Activated T-cell treated with anti-CD3 and anti-CD28 coated beads, Interleukin-2, amount 50 U/mL, for 48 hours (primary cell): Measurements from ENCODE around the gene CYP39A1.

Source experiments
- DNase-seq, 2 experiments: peaks; one replicate each; pipeline ENCODE4 v3.0.0-alpha.2; 2020

The CYP39A1 gene, protein sequence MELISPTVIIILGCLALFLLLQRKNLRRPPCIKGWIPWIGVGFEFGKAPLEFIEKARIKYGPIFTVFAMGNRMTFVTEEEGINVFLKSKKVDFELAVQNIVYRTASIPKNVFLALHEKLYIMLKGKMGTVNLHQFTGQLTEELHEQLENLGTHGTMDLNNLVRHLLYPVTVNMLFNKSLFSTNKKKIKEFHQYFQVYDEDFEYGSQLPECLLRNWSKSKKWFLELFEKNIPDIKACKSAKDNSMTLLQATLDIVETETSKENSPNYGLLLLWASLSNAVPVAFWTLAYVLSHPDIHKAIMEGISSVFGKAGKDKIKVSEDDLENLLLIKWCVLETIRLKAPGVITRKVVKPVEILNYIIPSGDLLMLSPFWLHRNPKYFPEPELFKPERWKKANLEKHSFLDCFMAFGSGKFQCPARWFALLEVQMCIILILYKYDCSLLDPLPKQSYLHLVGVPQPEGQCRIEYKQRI

GRCh38 chr6:46652603-46653438 is at the start of gene CYP39A1, which contains the start of gene SLC25A27:
TSS of gene CYP39A1 (minus strand) at chr6:46652818. CDS start at chr6:46652582, 236 bp downstream.
TSS of gene SLC25A27 (plus strand) at chr6:46652975. CDS start at chr6:46653193, 218 bp downstream.
- peak; percentile 84 to 88 for DNase-seq

DNA sequence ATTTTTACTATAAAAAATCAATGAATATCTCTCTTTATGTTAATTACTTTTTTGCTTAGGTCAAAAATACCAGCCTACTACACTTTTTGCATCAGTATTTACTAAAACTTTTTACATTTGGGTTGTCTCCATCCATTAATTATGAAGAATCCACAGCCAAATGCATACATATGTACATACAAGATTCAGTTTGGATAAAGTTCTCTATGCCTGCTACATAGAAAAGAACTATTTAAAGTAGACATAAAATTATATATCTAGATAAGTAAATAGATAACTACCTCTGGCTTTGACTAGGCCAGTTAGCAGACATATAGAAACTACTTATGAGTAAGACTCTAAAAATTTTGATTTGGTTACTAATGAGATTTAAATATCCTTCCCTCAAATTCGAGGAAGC is 47.4 kb upstream of the CYP39A1 start:
- no peak for DNase-seq

GRCh38 chr6:46690911-46691451 is 38.4 kb upstream of the CYP39A1 start:
- no peak for DNase-seq

- DNase-seq = no peak
These were observed 37.6 kb upstream of the CYP39A1 start for GRCh38 chr6:46690141-46690755.

DNA sequence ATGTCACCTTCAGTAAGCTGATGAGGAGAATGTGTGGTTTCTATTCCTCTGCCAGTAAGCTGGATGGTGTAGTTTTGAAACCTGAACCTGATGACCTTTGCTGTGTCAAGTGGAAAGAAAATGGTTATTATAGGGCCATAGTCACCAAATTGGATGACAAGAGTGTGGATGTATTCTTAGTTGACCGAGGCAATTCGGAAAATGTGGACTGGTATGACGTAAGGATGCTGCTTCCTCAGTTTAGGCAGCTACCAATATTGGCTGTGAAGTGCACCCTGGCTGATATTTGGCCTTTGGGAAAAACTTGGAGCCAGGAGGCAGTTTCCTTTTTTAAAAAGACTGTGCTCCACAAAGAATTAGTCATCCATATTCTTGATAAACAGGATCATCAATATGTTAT is 37.0 kb upstream of the CYP39A1 start:
- no peak for DNase-seq

DNA sequence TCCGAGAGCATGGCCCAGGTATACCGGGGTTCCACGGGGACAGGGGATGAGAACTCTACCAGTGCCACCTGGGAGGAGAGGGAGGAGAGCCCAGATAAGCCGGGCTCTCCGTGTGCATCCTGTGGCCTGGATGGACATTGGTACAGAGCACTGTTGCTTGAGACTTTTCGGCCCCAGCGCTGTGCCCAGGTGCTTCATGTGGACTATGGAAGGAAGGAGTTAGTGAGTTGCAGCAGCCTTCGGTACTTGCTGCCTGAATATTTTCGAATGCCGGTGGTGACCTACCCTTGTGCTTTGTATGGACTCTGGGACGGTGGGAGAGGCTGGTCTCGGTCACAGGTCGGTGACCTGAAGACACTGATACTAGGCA is 36.3 kb upstream of the CYP39A1 start:
- DNase-seq = no peak

DNA sequence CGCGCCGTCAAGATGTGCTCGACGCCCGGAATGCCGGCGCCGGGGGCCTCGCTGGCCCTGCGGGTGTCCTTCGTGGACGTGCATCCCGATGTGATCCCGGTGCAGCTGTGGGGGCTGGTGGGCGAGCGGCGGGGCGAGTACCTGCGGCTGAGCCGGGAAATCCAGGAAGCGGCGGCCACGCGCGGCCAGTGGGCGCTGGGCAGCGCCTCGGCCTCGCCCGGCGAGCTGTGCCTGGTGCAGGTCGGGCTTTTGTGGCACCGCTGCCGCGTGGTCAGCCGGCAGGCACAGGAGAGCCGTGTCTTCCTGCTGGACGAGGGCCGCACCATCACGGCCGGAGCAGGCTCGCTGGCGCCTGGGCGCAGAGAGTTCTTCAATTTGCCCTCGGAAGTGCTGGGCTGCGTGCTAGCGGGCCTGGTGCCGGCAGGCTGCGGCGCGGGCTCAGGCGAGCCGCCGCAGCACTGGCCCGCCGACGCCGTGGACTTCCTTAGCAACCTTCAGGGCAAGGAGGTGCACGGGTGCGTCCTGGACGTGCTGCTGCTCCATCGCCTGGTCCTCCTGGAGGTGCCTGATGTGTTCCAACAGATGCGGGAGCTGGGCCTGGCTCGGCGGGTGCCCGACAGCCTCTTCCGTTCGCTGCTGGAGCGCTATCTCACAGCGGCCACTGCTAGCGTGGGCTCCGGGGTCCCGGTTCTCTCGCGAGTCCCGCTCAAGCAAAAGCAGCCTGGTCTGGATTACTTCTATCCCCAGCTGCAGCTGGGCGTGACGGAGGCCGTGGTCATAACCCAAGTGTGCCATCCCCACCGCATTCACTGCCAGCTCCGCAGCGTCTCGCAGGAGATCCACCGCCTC is 35.7 kb upstream of the CYP39A1 start:
- no peak for DNase-seq

GRCh38 chr6:46687619-46688097 is 35.0 kb upstream of the CYP39A1 start, which contains the start of gene TDRD6:
TSS of gene TDRD6 (plus strand) at chr6:46687885. CDS start at chr6:46688129, 244 bp downstream.
- DNase-seq = no peak

DNA sequence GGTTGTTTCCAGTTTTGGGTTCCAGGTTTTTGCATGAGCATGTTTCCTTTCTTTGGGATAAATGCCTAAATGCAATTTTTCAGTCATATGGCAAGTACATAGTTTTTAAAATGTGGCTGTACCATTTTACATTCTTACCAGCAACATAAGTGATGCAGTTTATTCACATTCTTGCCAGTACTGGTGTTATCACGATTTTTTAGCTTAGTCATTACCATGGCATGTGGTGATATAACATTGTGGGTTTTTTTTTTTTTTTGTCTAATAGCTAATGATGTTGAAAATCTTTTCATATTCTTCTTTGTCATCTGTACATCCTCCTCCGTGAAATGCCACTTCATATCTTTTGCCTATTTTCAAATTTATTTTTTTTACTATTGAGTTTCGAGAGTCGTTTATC is 32.2 kb upstream of the CYP39A1 start:
- no peak for DNase-seq

- no peak for DNase-seq
These were observed 24.7 kb upstream of the CYP39A1 start for GRCh38 chr6:46677314-46677654.

GRCh38 chr6:46676604-46677313 is 24.1 kb upstream of the CYP39A1 start:
- DNase-seq = no peak

DNA sequence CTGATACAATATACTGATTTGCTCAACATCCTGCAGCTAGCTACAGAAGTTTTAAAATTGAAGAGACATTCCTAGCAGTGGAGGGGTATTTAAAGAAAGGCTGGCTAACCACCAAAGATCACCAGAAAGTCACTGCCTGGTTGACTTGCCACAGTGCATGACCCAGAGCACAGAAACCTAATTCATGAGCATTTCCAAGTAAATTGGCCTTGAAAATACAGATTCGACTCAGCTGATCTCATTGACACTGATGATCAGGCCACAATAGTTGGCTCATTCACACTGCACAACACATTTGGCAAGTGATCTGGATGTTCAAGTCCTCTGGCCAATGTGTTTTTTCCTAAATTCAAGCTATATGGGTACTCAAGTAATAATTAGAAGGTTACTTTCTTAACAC is 21.8 kb upstream of the CYP39A1 start:
- DNase-seq = no peak

DNA sequence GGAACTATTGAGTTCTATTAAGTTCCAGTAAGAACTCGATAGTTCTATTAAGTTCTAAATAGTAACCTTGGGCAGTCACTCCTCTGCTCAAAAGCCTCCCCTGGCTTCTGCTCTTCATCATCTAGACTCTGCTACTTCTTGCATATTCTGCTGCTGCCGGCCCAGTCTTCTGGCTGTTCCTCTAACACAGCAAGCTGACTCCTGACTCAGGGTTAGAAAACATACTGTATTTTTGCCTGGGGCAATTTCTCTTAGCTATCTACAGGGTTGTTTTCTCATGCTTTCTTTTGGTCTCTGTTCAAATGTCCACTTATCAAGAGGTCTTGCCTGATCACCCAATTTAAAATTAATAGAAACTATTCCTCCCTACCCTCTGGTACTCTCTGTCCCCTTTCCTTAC is 14.8 kb upstream of the CYP39A1 start:
- no peak for DNase-seq

- no peak for DNase-seq
These were observed 8.9 kb upstream of the CYP39A1 start for GRCh38 chr6:46661483-46661882.

GRCh38 chr6:46657642-46658041 is 5.0 kb upstream of the CYP39A1 start:
- no peak for DNase-seq

DNA sequence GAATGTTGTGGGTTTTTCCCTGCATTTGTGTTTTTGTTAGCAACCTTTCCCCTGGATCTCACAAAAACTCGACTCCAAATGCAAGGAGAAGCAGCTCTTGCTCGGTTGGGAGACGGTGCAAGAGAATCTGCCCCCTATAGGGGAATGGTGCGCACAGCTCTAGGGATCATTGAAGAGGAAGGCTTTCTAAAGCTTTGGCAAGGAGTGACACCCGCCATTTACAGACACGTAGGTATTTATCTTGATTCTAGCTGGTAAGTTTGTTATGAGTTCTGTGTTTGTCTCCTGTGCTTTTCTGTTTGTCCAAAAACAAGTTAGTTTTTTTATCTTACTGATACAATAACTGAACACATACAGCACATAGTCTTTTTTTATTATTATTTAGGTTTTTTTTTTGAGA is 3.2 kb upstream of the CYP39A1 start:
- no peak for DNase-seq

DNA sequence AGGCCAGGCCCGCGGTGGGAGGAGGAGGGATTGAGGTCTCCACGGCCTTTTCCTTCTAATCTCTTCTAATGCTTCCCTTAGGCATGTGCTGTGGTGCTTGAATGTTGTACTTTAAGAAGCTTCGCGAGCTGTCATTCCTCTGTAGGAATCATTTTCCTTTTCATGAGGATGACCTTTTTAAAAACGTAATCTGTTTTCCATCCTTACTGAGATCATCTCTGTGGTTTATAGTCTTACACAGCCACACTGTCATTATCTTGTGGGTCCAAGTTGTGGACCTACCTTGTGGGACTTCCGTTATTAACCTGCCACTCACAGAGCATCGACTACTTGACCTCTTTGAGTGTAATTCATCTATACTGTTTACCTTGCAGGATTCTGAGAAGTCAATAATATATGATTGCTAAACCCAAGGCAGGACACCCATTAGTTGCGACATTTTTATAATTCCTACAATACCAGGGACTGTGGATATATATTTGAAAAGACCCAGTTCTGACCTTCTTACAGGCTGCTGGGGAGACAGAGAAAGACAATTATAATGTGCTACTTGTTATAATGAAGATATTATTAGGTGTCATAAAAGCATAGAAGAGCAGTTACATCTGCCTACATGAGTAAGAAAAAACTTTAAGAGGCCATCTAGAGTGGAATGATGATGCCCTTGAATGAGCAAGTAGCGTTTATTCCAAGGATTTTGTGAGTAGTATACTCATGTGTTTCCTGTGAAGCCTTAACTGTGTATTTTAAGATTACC is 999 bp upstream of the CYP39A1 start:
- no peak for DNase-seq

- no peak for DNase-seq
These were observed 401 bp downstream of the CYP39A1 start for GRCh38 chr6:46652232-46652602.

- DNase-seq = no peak
These were observed 802 bp downstream of the CYP39A1 start for GRCh38 chr6:46651816-46652215.

DNA sequence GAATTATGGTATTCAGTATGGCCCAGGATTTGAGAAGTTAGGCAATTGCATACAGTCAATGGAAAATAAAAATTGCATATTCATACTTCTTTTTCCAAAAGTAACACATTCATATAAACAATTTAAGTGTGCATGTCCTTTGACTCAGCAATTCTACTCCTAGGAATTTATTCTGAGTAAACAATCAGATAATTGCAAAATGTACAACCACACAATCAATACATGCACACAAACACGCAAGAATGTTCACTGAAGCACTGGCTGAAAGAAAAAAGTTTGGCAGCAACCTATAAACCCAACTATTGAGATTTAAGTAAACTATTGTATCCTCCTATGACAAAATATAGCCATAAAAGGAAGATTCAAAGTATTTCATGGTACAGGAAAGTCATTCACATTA is 1.6 kb downstream of the CYP39A1 start:
- no peak for DNase-seq
